ENCODE measurements around the gene LTK.
A peak's percentile ranks its signal among the peaks of the same experiment; 100 is the strongest.

LTK gene

GRCh38 chr15:41495736-41496599 is 17.7 kb downstream of the LTK start:
- no peak for DNase-seq

DNA sequence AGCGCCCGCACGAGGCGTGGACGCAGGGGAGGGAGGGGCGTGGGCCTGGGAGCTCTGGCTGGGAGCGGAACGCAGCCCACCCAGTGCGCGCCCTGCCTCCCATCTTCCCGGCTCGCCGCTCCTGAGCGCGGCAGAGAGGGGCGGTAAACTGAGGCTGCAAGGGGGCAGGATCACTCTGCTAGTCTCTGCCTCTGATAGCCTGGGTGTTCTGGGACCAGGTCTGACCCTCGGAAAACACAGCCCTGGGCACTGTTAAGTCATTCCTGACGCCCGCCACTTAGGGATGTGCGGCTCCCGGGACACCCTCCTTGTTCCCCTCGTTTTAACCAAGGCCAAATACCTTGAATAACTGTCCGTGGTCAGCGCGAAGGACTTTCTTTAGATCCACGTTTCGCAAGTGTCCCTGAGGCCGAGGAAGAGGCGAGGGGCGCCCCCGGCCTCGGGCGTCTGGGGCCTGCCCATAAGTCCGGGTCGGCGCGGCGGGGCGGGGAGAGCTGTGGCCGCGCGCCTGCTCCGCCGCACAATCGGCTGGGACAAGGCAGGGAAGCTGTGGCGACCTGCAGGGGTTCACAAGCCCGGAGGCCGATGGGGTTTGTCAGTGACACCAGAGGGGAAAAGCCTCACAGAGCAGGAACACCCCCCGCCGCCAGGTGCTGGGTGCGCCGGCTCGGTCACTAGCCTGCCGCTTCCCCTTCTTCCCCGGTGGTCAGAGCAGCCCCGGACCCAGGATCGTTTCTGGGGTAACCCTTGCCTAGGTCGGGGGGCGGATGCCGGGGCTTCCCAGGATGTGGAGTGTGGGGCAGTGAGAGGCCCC is 18.5 kb downstream of the LTK start:
- no peak for DNase-seq

DNA sequence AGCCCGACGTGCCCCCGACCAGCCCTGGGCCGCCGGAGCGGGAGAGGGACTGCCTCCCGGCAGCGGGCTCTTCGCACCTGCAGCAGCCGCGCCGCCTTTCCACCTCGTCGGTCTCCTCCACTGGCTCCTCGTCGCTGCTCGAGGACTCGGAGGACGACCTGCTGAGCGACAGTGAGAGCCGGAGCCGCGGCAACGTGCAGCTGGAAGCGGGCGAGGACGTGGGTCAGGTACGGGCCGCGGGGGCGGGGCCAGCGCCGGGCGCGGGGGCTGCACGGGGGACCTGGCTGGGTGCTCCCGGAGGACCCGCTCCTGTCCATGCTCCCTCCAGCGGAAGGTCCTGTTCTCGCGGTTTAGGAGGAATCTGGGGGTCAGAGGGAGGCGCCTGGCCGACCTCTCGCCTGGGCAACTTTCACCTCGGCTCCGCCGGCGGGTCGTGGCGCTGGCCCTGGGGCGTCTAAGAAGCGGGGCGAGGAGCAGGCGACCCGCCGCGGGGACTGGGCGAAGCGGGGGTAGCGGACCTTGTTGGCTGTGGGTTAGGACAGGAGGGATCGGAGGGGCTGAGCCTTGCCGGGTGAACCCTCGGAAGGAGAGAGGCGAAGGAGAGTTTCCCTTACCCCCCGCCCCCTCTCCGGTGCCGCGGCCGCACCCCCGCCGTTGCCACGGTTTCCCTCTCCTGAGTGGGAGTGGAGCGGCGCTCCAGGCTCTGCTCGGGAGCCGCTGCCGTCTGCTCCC is 19.3 kb downstream of the LTK start:
- peak in 2 of 5 donors; percentile 22 to 41 for DNase-seq

- no peak for DNase-seq
Measured at GRCh38 chr15:41493902-41494189, 19.8 kb downstream of the LTK start.

GRCh38 chr15:41493205-41493901 is 20.3 kb downstream of the LTK start, which contains the start of gene ITPKA:
Gene ITPKA (plus strand): TSS chr15:41493874. CDS start chr15:41493928, 54 bp downstream.
- DNase-seq: peak; percentile 60 to 74 (median 71)

DNA sequence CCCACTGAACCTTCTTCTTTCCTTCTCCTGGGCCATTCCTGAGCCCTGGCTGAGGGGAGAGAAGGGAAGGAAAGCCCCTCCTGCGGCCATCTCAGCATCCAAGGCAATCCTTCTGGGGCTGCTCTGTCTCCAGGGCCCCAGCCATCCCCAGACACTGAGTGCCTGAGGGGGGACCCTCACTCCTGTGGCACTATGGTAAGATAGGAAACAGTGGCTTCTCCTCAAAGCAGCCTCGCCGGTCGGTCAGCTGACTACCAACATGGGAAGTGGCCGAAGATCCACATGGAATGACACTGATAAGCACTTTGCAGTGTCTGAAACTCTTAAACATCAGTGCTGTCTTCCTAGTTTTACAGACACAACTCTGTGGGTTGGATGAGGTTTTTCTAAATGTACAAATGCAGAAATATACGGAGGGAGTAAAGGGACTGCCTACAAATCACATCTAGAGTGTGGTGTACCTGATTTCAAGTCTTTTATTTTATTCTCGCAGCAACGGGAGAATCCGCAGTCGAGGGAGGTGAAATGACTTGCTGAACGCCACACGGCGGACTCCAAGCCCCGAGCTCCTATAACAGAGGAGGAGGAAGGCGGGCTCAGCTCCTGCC is 20.9 kb downstream of the LTK start:
- DNase-seq: no peak

GRCh38 chr15:41491889-41492288 is 21.7 kb downstream of the LTK start:
- no peak for DNase-seq

DNA sequence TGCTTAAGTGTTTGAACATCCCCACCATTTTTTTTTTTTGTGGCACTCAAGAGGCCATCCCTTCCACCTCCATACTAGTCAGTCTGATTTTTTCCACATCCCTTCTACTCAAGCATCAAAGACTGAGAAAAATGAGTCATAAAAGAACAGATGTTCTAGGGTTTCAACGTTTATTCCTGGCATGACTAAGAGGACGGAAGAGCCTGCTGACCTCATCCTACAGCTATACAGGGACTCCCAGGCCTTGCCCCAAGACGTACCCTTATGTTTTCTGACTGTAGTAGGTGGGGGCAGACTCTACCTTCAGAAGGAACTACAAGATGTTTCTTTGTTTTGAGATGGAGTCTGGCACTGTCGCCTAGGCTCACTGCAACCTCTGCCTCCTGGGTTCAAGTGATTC is 23.3 kb downstream of the LTK start:
- peak in 1 of 5 donors; percentile 90 for DNase-seq

- no peak for DNase-seq
Measured at GRCh38 chr15:41489641-41490040, 24.0 kb downstream of the LTK start.

DNA sequence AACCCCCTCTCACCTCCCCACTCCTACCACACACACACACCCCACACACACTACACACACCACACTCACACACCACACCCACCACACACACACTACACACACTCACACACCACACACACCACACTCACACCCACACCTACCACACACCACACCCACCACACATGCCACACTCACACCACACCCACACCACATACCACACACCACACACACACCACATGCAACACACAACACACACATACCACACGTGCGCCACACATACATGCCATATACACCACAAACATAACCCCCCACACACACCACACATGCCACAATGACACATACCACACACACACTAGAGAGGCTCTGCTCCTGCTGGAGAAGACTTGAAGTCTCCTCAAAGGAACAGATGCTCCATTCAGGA is 25.8 kb downstream of the LTK start:
- peak in 1 of 5 donors; percentile 52 for DNase-seq

DNA sequence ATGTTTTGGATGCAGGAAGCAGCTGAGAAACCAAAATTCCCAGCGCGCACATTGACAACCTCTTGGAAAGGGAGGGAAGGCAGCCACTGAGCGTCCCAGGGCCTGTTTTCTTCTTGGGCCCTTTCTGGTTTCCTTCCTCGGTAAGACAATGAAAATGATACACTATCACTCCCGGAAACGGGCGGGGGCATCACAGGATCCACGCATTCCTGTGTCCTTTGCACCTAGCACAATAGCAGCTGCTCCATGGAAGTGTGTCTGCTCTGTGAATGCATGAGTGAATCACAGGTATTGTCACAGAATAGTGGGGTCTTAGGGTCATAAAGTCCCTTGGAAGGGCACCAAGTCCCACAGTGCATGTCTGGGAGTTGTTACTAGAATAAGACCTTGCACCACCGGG is 26.2 kb downstream of the LTK start:
- no peak for DNase-seq

GRCh38 chr15:41486286-41486685 is 27.3 kb downstream of the LTK start:
- no peak for DNase-seq

- no peak for DNase-seq
Measured at GRCh38 chr15:41484937-41485625, 28.5 kb downstream of the LTK start.

GRCh38 chr15:41483519-41483918 is 30.1 kb downstream of the LTK start:
- DNase-seq: peak in 1 of 5 donors; percentile 43

DNA sequence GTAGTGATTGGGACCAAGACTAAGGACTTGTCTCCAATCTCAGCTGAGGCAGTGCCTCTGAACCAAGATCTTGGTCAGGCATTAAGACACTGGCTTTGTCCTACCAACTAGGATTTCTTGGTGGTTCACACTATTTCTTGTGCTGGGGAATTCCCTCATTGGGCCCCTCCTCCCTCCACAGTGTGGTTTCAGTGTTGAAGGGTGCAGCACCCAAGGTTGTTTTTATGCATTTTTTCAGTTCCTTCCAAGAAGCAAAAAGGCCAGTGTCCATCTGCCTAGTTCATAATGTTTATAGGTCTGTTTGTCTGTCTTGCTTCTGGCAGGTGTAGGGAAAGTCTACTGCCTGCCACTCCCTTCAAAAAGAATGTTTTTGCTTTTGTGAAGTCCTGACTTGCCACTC is 30.5 kb downstream of the LTK start:
- DNase-seq: peak in 1 of 5 donors; percentile 38

- no peak for DNase-seq
Measured at GRCh38 chr15:41482110-41482877, 31.3 kb downstream of the LTK start.

DNA sequence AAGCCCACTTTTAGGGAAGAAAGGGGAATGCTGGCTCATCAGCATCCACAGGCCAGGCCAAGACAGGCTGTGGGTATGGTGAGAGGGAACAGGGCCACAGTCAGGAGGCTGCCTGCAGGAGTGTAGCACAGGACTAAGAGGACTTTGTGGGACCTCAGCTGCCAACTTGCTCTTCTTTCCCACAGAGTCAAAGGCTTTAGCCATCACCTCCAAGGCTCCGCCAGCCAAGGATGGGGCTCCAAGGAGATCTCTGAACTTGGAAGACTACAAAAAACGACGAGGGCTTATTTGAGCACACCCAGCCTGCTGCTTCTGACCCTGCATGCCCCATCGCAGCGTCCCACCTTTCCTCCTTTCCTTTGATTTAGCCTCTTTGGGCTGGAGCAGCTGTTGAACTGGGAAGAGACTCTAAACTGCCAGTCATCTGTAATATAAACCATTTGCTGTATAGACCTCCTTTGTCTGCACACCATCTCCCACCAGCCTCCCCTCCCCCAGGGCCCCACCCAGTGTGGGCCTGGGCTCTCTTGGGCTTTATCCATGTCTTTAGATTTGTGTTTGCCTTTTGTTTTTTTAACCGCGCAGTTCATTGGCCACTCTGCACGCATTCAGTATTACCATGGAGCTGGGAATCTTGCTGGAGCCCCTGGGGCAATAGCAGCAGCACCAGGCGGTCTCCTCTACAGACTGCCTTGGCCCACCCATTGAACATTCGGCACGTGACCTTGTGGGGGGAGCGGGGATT is 33.1 kb downstream of the LTK start:
- no peak for DNase-seq

DNA sequence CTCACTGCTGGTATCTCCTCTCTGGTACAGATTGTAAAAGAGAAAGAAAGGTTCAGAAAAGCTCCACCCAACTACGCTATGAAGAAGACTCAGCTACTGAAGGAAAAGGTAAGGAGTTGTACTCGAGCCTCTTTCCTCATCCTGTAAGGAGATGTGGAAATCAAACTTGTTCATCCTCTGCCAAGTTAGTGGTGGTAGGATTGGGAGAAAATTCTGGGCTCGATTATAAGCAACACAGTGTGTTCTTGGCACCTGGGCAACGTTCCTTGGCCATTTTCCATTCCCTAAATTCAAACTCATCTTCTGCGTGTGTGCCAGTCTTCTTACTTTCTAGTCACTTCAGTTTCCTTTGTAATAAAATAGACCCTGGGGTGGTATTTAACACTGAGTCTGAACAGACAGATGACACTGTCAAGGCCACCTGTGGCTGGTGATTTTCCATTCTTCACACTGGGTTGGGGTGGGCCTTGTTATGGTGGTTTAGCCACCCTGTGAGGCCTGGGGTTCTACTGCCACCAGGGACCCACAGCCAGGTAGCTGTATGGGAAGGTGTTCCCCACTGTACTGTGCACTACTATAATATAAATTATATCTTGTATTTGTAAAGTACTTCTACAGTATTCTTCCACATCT is 37.1 kb downstream of the LTK start:
- no peak for DNase-seq

- DNase-seq: no peak
Measured at GRCh38 chr15:41474941-41475340, 38.7 kb downstream of the LTK start.

GRCh38 chr15:41474436-41474835 is 39.2 kb downstream of the LTK start:
- DNase-seq: no peak

Data from T-helper 1 cell (primary cell).